ENCODE data around the gene PCDHB14.
"Not testable (repeated sequence)": the region's sequence is repeated elsewhere in the genome, so short reads cannot be mapped to it uniquely, and the experiment has no call there.

PCDHB14 gene

DNA sequence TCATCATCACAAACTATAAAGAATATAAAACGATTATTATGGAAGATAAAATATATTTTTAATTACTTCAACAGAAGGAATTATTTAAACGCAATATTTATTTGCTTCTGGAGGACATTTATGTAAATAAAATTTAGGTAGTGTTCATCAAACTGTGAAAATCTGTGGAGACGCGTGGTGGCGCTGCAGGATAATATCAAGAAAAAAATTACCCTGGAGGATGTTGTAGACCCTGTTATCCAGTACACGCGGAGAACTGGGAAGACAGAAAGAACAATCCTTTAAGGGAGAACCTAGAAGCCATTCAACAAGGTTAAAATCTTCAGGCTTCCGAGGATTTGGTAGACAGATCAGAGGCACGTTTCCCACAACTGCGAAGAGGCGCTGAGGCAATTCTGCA, 14.7 kb upstream of the PCDHB14 start, which contains the start of gene PCDHB12:
PCDHB12 (plus strand) TSS at position 242 of the 400 bp plus-strand sequence. CDS start 189 bp downstream, outside the sequence.
- POLR2A ChIA-PET = no interaction called here
- TF ChIP-seq, protein P1, sequence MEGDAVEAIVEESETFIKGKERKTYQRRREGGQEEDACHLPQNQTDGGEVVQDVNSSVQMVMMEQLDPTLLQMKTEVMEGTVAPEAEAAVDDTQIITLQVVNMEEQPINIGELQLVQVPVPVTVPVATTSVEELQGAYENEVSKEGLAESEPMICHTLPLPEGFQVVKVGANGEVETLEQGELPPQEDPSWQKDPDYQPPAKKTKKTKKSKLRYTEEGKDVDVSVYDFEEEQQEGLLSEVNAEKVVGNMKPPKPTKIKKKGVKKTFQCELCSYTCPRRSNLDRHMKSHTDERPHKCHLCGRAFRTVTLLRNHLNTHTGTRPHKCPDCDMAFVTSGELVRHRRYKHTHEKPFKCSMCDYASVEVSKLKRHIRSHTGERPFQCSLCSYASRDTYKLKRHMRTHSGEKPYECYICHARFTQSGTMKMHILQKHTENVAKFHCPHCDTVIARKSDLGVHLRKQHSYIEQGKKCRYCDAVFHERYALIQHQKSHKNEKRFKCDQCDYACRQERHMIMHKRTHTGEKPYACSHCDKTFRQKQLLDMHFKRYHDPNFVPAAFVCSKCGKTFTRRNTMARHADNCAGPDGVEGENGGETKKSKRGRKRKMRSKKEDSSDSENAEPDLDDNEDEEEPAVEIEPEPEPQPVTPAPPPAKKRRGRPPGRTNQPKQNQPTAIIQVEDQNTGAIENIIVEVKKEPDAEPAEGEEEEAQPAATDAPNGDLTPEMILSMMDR (IDR thresholded peaks at IDR 0.05; ENCODE audit: insufficient read depth, low read length, missing control alignments) = no peak
- CTCF ChIA-PET = interaction anchor here (0.6 to 2.8 kb wide), 10 partner anchors 9 to 359 kb away, joined by 3 to 26 read pairs (median 3); partner anchors contain the start of genes PCDHB11, PCDHB14, PCDHB8 and PCDHB9
- DNase-seq (ENCODE audit: low read depth, low spot score) = no peak
- H3K4me3 ChIP-seq (ENCODE audit: low read depth, low read length) = no peak within 1 kb of the TSS; the same call in 1 of the 2 replicates

DNA sequence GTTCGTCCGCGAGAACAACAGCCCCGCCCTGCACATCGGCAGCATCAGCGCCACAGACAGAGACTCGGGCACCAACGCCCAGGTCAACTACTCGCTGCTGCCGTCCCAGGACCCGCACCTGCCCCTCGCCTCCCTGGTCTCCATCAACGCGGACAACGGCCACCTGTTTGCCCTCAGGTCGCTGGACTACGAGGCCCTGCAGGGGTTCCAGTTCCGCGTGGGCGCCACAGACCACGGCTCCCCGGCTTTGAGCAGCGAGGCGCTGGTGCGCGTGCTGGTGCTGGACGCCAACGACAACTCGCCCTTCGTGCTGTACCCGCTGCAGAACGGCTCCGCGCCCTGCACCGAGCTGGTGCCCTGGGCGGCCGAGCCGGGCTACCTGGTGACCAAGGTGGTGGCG, 12.9 kb upstream of the PCDHB14 start:
- CTCF ChIA-PET; DNase-seq (ENCODE audit: low read depth, low spot score); H3K4me3 ChIP-seq (ENCODE audit: low read depth, low read length); POLR2A ChIA-PET: not testable (repeated sequence)

DNA sequence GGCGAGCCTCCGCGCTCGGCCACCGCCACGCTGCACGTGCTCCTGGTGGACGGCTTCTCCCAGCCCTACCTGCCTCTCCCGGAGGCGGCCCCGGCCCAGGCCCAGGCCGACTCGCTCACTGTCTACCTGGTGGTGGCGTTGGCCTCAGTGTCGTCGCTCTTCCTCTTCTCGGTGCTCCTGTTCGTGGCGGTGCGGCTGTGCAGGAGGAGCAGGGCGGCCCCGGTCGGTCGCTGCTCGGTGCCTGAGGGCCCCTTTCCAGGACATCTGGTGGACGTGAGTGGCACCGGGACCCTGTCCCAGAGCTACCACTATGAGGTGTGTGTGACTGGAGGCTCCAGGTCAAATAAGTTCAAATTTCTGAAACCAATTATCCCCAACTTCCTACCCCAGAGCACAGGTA, 12.3 kb upstream of the PCDHB14 start:
- H3K4me3 ChIP-seq (ENCODE audit: low read depth, low read length); POLR2A ChIA-PET; DNase-seq (ENCODE audit: low read depth, low spot score); CTCF ChIA-PET: not testable (repeated sequence)

DNA sequence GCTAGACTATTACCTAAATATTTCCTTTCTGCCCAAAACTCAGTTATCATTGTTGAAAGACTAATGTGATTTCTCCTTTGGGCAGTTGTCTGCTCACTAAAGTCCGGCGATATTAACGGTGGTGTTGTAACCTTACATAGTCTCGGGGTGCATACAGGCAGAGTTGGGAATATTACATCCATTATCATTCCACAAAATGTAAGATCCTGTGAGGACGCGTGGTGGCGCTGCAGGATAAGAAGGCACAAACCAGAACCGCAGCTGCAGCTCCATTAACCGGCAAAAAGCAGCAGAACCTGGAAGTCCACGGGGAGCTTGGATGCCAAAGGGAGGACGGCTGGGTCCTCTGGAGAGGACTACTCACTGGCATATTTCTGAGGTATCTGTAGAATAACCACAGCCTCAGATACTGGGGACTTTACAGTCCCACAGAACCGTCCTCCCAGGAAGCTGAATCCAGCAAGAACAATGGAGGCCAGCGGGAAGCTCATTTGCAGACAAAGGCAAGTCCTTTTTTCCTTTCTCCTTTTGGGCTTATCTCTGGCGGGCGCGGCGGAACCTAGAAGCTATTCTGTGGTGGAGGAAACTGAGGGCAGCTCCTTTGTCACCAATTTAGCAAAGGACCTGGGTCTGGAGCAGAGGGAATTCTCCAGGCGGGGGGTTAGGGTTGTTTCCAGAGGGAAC, 9.3 kb upstream of the PCDHB14 start, which contains the start of gene PCDHB13:
PCDHB13 (plus strand) TSS at position 264 of the 684 bp plus-strand sequence; CDS start at position 469, 205 bp downstream.
- DNase-seq (ENCODE audit: low read depth, low spot score); POLR2A ChIA-PET; H3K4me3 ChIP-seq (ENCODE audit: low read depth, low read length): not testable (repeated sequence)
- CTCF ChIA-PET = interaction anchor here (0.7 to 1.9 kb wide), 2 partner anchors 18 to 350 kb away, joined by 3 to 6 read pairs; no protein-coding TSS in a partner anchor

DNA sequence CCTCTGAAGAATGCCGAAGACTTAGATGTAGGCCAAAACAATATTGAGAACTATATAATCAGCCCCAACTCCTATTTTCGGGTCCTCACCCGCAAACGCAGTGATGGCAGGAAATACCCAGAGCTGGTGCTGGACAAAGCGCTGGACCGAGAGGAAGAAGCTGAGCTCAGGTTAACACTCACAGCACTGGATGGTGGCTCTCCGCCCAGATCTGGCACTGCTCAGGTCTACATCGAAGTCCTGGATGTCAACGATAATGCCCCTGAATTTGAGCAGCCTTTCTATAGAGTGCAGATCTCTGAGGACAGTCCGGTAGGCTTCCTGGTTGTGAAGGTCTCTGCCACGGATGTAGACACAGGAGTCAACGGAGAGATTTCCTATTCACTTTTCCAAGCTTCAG, 8.6 kb upstream of the PCDHB14 start:
- CTCF ChIA-PET; POLR2A ChIA-PET; H3K4me3 ChIP-seq (ENCODE audit: low read depth, low read length); DNase-seq (ENCODE audit: low read depth, low spot score): not testable (repeated sequence)

DNA sequence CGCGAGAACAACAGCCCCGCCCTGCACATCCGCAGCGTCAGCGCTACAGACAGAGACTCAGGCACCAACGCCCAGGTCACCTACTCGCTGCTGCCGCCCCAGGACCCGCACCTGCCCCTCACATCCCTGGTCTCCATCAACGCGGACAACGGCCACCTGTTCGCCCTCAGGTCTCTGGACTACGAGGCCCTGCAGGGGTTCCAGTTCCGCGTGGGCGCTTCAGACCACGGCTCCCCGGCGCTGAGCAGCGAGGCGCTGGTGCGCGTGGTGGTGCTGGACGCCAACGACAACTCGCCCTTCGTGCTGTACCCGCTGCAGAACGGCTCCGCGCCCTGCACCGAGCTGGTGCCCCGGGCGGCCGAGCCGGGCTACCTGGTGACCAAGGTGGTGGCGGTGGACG, 7.6 kb upstream of the PCDHB14 start:
- CTCF ChIA-PET; DNase-seq (ENCODE audit: low read depth, low spot score); H3K4me3 ChIP-seq (ENCODE audit: low read depth, low read length); POLR2A ChIA-PET: not testable (repeated sequence)

DNA sequence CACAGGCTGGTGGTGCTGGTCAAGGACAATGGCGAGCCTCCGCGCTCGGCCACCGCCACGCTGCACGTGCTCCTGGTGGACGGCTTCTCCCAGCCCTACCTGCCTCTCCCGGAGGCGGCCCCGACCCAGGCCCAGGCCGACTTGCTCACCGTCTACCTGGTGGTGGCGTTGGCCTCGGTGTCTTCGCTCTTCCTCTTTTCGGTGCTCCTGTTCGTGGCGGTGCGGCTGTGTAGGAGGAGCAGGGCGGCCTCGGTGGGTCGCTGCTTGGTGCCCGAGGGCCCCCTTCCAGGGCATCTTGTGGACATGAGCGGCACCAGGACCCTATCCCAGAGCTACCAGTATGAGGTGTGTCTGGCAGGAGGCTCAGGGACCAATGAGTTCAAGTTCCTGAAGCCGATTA, 7.1 kb upstream of the PCDHB14 start:
- H3K4me3 ChIP-seq (ENCODE audit: low read depth, low read length); DNase-seq (ENCODE audit: low read depth, low spot score); POLR2A ChIA-PET; CTCF ChIA-PET: not testable (repeated sequence)

DNA sequence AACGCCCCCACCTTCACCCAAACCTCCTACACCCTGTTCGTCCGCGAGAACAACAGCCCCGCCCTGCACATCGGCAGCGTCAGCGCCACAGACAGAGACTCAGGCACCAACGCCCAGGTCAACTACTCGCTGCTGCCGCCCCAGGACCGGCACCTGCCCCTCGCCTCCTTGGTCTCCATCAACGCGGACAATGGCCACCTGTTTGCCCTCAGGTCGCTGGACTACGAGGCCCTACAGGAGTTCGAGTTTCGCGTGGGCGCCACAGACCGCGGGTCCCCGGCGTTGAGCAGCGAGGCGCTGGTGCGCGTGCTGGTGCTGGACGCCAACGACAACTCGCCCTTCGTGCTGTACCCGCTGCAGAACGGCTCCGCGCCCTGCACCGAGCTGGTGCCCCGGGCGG, 1.7 kb downstream of the PCDHB14 start:
- CTCF ChIA-PET = interaction anchor here (3.3 kb wide), 1 partner anchor 338 kb away, joined by 57 read pairs; no protein-coding TSS in a partner anchor
- DNase-seq (ENCODE audit: low read depth, low spot score); H3K4me3 ChIP-seq (ENCODE audit: low read depth, low read length); POLR2A ChIA-PET: not testable (repeated sequence)

DNA sequence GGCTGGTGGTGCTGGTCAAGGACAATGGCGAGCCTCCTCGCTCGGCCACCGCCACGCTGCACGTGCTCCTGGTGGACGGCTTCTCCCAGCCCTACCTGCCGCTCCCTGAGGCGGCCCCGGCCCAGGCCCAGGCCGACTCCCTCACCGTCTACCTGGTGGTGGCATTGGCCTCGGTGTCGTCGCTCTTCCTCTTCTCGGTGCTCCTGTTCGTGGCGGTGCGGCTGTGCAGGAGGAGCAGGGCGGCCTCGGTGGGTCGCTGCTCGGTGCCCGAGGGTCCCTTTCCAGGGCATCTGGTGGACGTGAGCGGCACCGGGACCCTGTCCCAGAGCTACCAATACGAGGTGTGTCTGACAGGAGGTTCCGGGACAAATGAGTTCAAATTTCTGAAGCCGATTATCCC, 2.3 kb downstream of the PCDHB14 start:
- H3K4me3 ChIP-seq (ENCODE audit: low read depth, low read length); POLR2A ChIA-PET; DNase-seq (ENCODE audit: low read depth, low spot score): not testable (repeated sequence)
- CTCF ChIA-PET = interaction anchor here (2.3 kb wide), 1 partner anchor 339 kb away, joined by 9 read pairs; no protein-coding TSS in a partner anchor

DNA sequence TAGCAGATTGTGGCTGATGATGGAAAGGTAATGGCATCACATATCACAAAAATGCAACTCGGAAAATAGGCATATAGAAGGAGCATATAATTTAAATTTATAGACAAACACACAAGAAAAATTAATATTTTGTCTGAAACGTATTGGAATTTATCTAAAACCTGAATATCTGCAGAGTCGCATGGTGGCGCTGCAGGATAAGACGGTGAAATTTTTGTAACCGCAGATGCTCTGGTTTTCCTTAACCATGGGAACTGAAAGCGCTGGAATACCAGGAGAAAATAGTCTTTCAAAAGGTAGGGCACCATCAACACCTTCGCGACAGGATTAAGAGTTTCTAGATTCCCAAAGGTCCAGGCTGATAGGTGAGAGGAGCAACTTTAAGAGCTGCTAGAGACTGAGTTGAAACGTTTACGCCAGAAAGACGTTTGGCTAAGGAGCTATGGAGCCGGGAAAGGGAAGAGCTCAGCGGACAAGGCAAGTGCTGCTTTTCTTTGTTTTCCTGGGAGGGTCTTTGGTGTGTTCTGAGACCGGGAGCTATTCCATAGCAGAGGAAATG, 11.0 kb downstream of the PCDHB14 start:
- CTCF ChIA-PET = interaction anchor here (0.9 to 1.1 kb wide), 3 partner anchors 140 to 330 kb away, joined by 3 to 4 read pairs (median 4); partner anchors contain the start of gene PCDHGA6
- peak overlapping the region; percentile 24 for H3K4me3 ChIP-seq (ENCODE audit: low read depth, low read length)
- DNase-seq (ENCODE audit: low read depth, low spot score) = no peak
- TF ChIP-seq, protein P1 (IDR thresholded peaks at IDR 0.05; ENCODE audit: insufficient read depth, low read length, missing control alignments) = no peak
- POLR2A ChIA-PET = no interaction called here

DNA sequence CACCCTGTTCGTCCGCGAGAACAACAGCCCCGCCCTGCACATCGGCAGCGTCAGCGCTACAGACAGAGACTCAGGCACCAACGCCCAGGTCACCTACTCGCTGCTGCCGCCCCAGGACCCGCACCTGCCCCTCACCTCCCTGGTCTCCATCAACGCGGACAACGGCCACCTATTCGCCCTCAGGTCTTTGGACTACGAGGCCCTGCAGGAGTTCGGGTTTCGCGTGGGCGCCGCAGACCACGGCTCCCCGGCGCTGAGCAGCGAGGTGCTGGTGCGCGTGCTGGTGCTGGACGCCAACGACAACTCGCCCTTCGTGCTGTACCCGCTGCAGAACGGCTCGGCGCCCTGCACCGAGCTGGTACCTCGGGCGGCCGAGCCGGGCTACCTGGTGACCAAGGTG, 12.8 kb downstream of the PCDHB14 start:
- CTCF ChIA-PET; H3K4me3 ChIP-seq (ENCODE audit: low read depth, low read length); POLR2A ChIA-PET; DNase-seq (ENCODE audit: low read depth, low spot score): not testable (repeated sequence)
